Parietal lobe (tissue), 2 donors: ENCODE results near the gene TEAD2. TPM values are rescaled to one million over a fixed set of nuclear protein-coding genes. Genes with fewer than 3 reads are reported as not detected.

Source experiments
- small RNA-seq: library from RNA; depleted of rRNA; stranded (forward); fragments of <200 nt; gene quantifications from one replicate; pipeline ENCODE3, GENCODE V24; 2014; ENCODE audit warnings: low replicate concordance
- total RNA-seq: library from RNA; depleted of rRNA; stranded (reverse); fragments of >200 nt; gene quantifications from one replicate; pipeline ENCODE4 v1.2.3, GENCODE V29; 2014

The TEAD2 gene
- 9.4 TPM for total RNA-seq

DNA sequence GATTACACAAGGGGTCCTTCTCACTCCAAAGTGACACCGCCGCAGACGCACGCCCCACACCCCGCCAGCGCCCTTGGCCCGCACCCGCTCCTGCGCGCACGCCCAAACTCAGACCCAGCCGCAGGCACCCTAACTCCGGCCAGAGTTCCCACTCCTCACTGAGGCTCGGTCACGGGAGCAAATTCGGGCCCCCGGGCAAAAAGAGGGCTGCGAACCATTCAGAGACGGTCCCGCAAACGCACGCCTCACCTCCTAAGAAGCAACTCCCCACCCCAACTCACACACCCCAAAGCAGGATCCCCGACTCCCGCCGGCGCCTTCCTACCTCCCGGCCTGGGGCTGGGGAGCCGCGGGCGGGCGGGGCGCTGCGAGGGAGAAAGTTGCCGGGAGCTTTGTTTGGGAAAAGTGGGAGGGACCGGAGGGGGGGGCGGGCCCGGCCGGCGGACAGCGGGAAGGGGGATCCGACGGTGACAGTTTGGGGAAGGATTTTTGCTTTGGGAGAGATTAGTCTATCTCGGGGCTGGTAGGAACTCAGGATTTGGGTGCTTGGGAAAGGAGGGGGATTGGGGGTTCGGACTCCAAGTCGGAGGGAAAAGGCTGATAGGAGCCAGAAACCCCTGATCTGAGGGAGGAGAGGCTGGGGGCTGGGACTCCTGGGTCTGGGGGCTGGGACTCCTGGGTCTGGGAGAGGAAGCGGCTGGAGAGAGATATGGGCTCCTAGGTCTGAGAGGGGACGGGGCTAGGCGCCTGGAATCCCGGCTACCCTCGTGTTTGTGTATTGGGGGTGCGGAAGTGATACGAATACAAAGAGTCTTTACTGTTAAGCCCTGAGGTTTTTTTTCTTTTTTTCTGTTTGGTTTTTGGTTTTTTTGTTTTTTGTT is at the start of gene TEAD2:
TEAD2 (minus strand) TSS at position 369 of the 881 bp plus-strand sequence. CDS start 2,341 bp downstream, outside the sequence.

GRCh38 chr19:49387936-49388372 is 25.7 kb upstream of the TEAD2 start, which contains the start of gene KASH5:
Gene KASH5 (plus strand): TSS chr19:49388249. CDS start chr19:49390884, 2,635 bp downstream.

DNA sequence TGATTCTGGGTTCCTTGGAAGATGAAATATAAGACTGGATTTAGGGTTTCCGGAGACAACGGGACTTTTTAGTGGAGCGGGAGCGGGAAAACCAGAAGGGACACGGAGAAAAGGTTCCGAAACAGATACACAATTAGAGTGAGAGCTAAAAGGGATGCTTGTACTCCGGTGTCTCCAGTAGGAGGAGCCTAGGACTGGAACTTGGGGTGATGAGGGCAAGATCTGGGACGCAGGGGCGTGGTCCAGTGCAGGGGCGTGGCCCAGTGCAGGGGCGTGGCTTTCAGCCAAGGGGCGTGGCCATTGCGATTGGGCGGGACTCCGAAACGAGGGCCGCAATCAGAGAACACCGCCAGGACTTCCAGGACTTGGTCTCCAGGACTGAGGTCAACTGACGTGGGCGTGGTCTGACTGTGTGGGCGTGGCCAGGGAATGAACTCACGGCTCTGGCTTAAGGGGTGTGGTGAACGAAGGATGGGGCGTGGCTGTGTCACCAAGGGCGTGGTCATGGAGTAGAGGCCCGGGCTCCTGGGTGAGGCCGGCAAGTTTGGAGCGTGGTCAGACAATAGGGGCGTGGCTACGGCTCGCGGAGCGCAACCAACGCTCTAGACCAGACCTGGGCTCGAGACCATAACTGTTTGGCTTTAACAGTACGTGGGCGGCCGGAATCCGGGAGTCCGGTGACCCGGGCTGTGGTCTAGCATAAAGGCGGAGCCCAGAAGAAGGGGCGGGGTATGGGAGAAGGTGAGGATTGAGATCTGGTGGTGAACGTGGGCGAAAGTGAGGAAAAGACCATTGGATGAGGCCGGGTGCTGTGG is 1.3 kb upstream of the TEAD2 start, which contains the start of gene DKKL1:
DKKL1 (plus strand) TSS at position 610 of the 815 bp plus-strand sequence; CDS start at position 732, 122 bp downstream.

DNA sequence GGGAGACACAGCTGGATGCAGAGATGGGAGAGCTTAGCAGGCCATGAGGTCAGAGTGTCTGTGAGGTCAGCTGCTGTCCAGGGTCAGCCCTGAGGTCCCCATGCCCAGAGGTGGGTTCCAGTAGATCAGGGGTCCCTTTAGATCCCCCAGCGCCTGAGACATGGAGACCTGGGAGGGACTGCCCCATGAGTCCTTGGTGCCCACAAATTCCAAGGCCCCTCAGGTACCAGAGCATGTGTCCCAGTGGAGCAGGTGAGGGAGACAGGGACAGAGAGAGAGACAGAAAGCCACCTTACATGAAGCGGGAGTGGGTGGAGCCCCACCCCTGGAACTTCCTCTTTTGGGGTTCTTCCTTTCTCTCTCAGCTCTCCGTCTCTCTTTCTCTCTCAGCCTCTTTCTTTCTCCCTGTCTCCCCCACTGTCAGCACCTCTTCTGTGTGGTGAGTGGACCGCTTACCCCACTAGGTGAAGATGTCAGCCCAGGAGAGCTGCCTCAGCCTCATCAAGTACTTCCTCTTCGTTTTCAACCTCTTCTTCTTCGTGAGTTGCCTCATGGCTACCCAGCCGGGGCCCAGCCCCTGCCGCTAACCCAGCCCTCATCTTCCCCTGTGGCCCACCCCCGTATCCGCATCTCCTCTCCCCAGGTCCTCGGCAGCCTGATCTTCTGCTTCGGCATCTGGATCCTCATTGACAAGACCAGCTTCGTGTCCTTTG is 27.0 kb downstream of the TEAD2 start, which contains the start of gene CD37:
CD37 (plus strand) TSS at position 336 of the 713 bp plus-strand sequence; CDS start at position 471, 135 bp downstream.

DNA sequence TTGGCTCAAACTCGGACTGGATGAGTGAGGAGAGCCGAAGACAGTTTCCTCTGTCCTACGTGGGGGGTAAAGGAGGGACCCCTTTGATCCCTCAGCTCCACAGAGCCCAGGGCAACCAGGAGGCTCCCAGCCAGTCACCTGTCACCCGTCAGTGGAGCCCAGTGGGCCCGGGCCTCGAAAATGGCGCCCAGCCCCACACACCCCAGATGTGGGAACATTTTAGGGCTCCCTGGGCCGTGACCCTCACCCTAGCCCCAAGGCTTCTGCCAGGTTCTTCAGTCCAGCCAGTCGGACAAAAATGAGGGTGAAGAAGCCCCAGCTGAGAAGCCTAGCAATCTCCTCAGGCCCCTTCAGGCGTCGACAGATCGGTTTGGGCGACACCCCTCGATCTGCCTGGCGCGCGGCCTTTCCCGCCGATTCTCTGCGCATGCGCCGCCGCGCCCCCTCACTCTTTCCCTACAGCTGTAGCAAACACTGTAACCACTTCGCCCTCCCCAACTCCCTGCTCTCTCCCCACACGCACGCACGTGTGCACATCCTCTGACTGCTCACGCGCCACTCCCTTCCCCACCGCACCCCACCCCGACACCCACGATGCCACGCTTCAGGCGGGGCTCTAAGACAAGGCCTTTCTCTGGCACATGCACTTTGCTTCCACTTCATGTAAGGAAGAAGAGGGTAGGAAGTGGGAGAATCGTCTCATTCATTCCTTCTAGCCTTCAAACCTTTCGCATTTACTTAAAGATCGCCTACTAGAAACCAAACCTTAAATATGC is 37.2 kb downstream of the TEAD2 start, which contains the start of gene SLC6A16:
SLC6A16 (minus strand) TSS at position 391 of the 776 bp plus-strand sequence. CDS start 13,844 bp downstream, outside the sequence.

Small RNAs within 50 kb of the gene (small RNA-seq; reads per million reads assigned to genes)
- not detected for gene MIR4324

Other genes with a start within 250 kb of the TEAD2 start
- gene LIN7B, start 248.0 kb downstream of the TEAD2 start, total RNA-seq = 21.6 TPM
- gene C19orf73, start 243.3 kb downstream of the TEAD2 start, total RNA-seq = not detected
- gene PPFIA3, start 242.9 kb downstream of the TEAD2 start, total RNA-seq = 37.6 TPM
- gene HRC, start 207.0 kb downstream of the TEAD2 start, total RNA-seq = 0.31 TPM
- 6.6 TPM for gene TRPM4, start 204.6 kb downstream of the TEAD2 start, total RNA-seq
- gene SLC6A16, start 37.2 kb downstream of the TEAD2 start, total RNA-seq = 0.94 TPM
- 0.94 TPM for gene CD37, start 27.0 kb downstream of the TEAD2 start, total RNA-seq
- gene DKKL1, start 1.5 kb upstream of the TEAD2 start, total RNA-seq = 1.9 TPM
- not detected for gene KASH5, start 25.8 kb upstream of the TEAD2 start, total RNA-seq
- not detected for gene PTH2, start 61.0 kb upstream of the TEAD2 start, total RNA-seq
- gene GFY, start 63.0 kb upstream of the TEAD2 start, total RNA-seq = not detected
- 36.6 TPM for gene SLC17A7, start 79.1 kb upstream of the TEAD2 start, total RNA-seq
- gene PIH1D1, start 89.4 kb upstream of the TEAD2 start, total RNA-seq = 62.9 TPM
- gene ALDH16A1, start 90.8 kb upstream of the TEAD2 start, total RNA-seq = 7.5 TPM
- not detected for gene FLT3LG, start 111.8 kb upstream of the TEAD2 start, total RNA-seq
- gene RPL13A, start 125.2 kb upstream of the TEAD2 start, total RNA-seq = 2,146 TPM
- 4,186 TPM for gene RPS11, start 134.0 kb upstream of the TEAD2 start, total RNA-seq
- 11.6 TPM for gene FCGRT, start 150.2 kb upstream of the TEAD2 start, total RNA-seq
- gene RCN3, start 165.6 kb upstream of the TEAD2 start, total RNA-seq = 4.7 TPM
- 32.9 TPM for gene NOSIP, start 218.1 kb upstream of the TEAD2 start, total RNA-seq
- gene PRRG2, start 218.9 kb upstream of the TEAD2 start, total RNA-seq = 0.94 TPM
- 15.3 TPM for gene PRR12, start 228.8 kb upstream of the TEAD2 start, total RNA-seq